ENCODE results near the gene MMP19. TPM values are rescaled to one million over a fixed set of nuclear protein-coding genes. Genes with fewer than 3 reads are reported as not detected.

MMP19 gene
- total RNA-seq, 1 experiment from 2014 or later: 2.3 TPM

- peak overlapping the region; percentile 85 for H3K9ac ChIP-seq (ENCODE audit: low read length)
- no peaks in the 10 kb centered on the region for H3K9me2 ChIP-seq (ENCODE audit: insufficient read depth)
- H3K79me2 ChIP-seq (ENCODE audit: insufficient read depth, low read length): peaks cover 41% of the 10 kb centered on the region
- RAD21 ChIA-PET (ENCODE audit: low non-redundant PET in 1 of 2, low total read pairs in 2 of 2, uncharacterized antibody in 2 of 2, unreplicated experiment in 2 of 2): no interaction called here
- peak overlapping the region; percentile 87 for H3K4me2 ChIP-seq (ENCODE audit: low read length)
- ATAC-seq (no peak), DNase-seq (ENCODE audit: low read depth, low spot score) (no peak)
- H3K27me3 ChIP-seq (ENCODE audit: insufficient read depth, low read length): no peaks in the 10 kb centered on the region
- intact Hi-C loops (cut with micrococcal nuclease): no loop called here
- no peaks in the 10 kb centered on the region for H3K9me3 ChIP-seq (ENCODE audit: control insufficient read depth in 1 of 2, insufficient read depth in 1 of 2, low read depth in 1 of 2, low read length in 2 of 2)
- H3K4me3 ChIP-seq (replicated peaks in 1 of 2; ENCODE audit: low read depth in 1 of 2, low read length in 2 of 2): peak overlapping the region; percentile 93 to 97
- CTCF ChIA-PET: interaction anchor here (0.9 to 2.1 kb wide), 4 partner anchors 10 to 109 kb away, joined by 3 to 14 read pairs (median 6); partner anchors contain the start of genes ORMDL2 and SARNP
- TF ChIP-seq YY1 (IDR thresholded peaks at IDR 0.05; ENCODE audit: extremely low read depth, insufficient replicate concordance, low read depth, low read length) (no peak), POLR2AphosphoS5 (IDR thresholded peaks at IDR 0.05; ENCODE audit: low read depth, low read length) (peak; percentile 67), MAX (IDR thresholded peaks at IDR 0.05) (0 out of 2 replicates have a peak, but pooled peaks have one; percentile 16), SRF (IDR thresholded peaks at IDR 0.05; ENCODE audit: low read depth) (no peak), JUND (IDR thresholded peaks at IDR 0.05) (0 out of 2 replicates have a peak, but pooled peaks have one; percentile 44), SP1 (IDR thresholded peaks at IDR 0.05; ENCODE audit: low read depth) (peak; percentile 46; the same call in 1 of the 2 replicates), TCF7L2 (IDR thresholded peaks at IDR 0.05; ENCODE audit: borderline replicate concordance, extremely low read depth, insufficient read depth, insufficient read length) (peak; percentile 9)
- peaks cover 0 to 13% of the 10 kb centered on the region in 2 experiments; a peak in 1 of 4 replicates for H3K36me3 ChIP-seq (ENCODE audit: control insufficient read depth in 1 of 2, insufficient read depth in 2 of 2, low read length in 2 of 2)
- no peaks in the 10 kb centered on the region for H4K20me1 ChIP-seq (ENCODE audit: insufficient read depth)
- peaks cover 16 to 29% of the 10 kb centered on the region in 2 experiments; a peak in 3 of 4 replicates for H3K4me1 ChIP-seq (ENCODE audit: control insufficient read depth in 1 of 2, insufficient read depth in 2 of 2, low read length in 2 of 2)
- no TSS peak for BruUV-seq (replicated peaks)
- H3K27ac ChIP-seq (ENCODE audit: low read depth, low read length): peak overlapping the region; percentile 87
- POLR2A ChIA-PET: interaction anchor here (0.9 to 3.4 kb wide), 9 partner anchors 8 to 143 kb away, joined by 3 to 59 read pairs (median 6); partner anchors contain the start of genes MMP19, ORMDL2, PYM1 and RAB5B
- no peak overlapping the region for H2AFZ ChIP-seq (ENCODE audit: low read depth, low read length, poor library complexity, severe bottlenecking)
Measured at GRCh38 chr12:55830601-55831446, 11.9 kb downstream of the MMP19 start.
